B cell (primary cell): ENCODE results near the gene PHTF2. TPM values are rescaled to one million over a fixed set of nuclear protein-coding genes. Genes with fewer than 3 reads are reported as not detected.

Experiments
- ATAC-seq: fragments of 200-7000 bp; cut with Tn5 transposase; one replicate; pipeline ENCODE4 v1.10.0; 2021; ENCODE audit warnings: low read depth, mild to moderate bottlenecking, moderate number of reproducible peaks, moderate library complexity
- CTCF ChIA-PET: fragments of 350-600 bp; sonication (Branson Sonifier 250); formaldehyde crosslinking; loops from one replicate; lab custom pipeline; 2021; ENCODE audit warnings: antibody characterized with exemption, inconsistent platforms; lab: Charles Lee
- POLR2A ChIA-PET: fragments of 350-600 bp; sonication (Branson Sonifier 250); formaldehyde crosslinking; loops from one replicate; lab custom pipeline; 2021; ENCODE audit warnings: antibody characterized with exemption; lab: Charles Lee
- DNase-seq: peaks from one replicate; pipeline ENCODE4 v3.0.0; 2013
- H2AFZ ChIP-seq: 2 replicates; pipeline ENCODE4 v1.6.1; 2012; ENCODE audit warnings: mild to moderate bottlenecking, low read depth, low read length; ENCODE audit not compliant: insufficient read depth, poor library complexity, severe bottlenecking
- H3K27ac ChIP-seq, 2 donors: 1 replicate in 1 of 2; 2 replicates in 1 of 2; pipeline ENCODE4 v1.5.1; 2012 to 2013; ENCODE audit warnings: low read length in 2 of 2, mild to moderate bottlenecking in 2 of 2, moderate library complexity in 1 of 2
- H3K27me3 ChIP-seq, 4 experiments: fragments of 200-600 bp in 1 of 4; sonication (generic) in 1 of 4; replicated peaks in 1 of 4; 1 replicate in 2 of 4; 2 replicates in 2 of 4; pipeline versions ENCODE4 v1.6.1 to v1.7.0; 2013 to 2016; ENCODE audit warnings: low read length in 3 of 4, mild to moderate bottlenecking in 2 of 4, mixed read lengths in 1 of 4, moderate library complexity in 1 of 4; ENCODE audit not compliant: insufficient read depth in 4 of 4, control insufficient read depth in 3 of 4; ENCODE audit errors: control extremely low read depth in 1 of 4
- H3K36me3 ChIP-seq, 2 experiments: replicated peaks in 1 of 2; 1 replicate in 1 of 2; 2 replicates in 1 of 2; pipeline versions ENCODE4 v1.6.1 to v1.7.1; 2013; ENCODE audit warnings: low read length in 1 of 2; ENCODE audit not compliant: insufficient read depth in 2 of 2, control insufficient read depth in 1 of 2; ENCODE audit errors: control extremely low read depth in 1 of 2, extremely low read depth in 1 of 2
- H3K4me1 ChIP-seq, 2 donors: fragments of 200-600 bp in 1 of 2; sonication (generic) in 1 of 2; 1 replicate in 1 of 2; 2 replicates in 1 of 2; pipeline versions ENCODE4 v1.5.1 to v1.6.1; 2013 to 2017; ENCODE audit warnings: low read length in 2 of 2; ENCODE audit not compliant: control insufficient read depth in 2 of 2, insufficient read depth in 2 of 2
- H3K4me2 ChIP-seq: replicated peaks from 2 replicates; pipeline ENCODE3; 2012; ENCODE audit warnings: mild to moderate bottlenecking, low read depth, low read length; ENCODE audit not compliant: poor library complexity, severe bottlenecking
- H3K4me3 ChIP-seq, 5 experiments: fragments of 200-600 bp in 1 of 5; sonication (generic) in 1 of 5; 1 replicate in 3 of 5; 2 replicates in 2 of 5; pipeline versions ENCODE4 v1.5.1 to v1.7.0; 2011 to 2016; ENCODE audit warnings: low read length in 4 of 5, mild to moderate bottlenecking in 4 of 5, low read depth in 2 of 5, control low read depth in 1 of 5, moderate library complexity in 1 of 5; ENCODE audit not compliant: insufficient read depth in 1 of 5; ENCODE audit errors: control extremely low read depth in 1 of 5, extremely low read depth in 1 of 5
- H3K79me2 ChIP-seq: fragments of 200-600 bp; sonication (generic); one replicate; pipeline ENCODE4 v1.6.0; 2016; ENCODE audit warnings: low read length; ENCODE audit not compliant: control insufficient read depth, insufficient read depth
- H3K9ac ChIP-seq: fragments of 200-600 bp; sonication (generic); 2 replicates; pipeline ENCODE4 v1.6.1; 2017; ENCODE audit warnings: mild to moderate bottlenecking, low read length, moderate library complexity
- H3K9me3 ChIP-seq, 3 donors: one replicate each; pipeline versions ENCODE4 v1.6.1 to v1.7.1; 2013; ENCODE audit warnings: low read length in 2 of 3; ENCODE audit not compliant: control insufficient read depth in 2 of 3, insufficient read depth in 1 of 3; ENCODE audit errors: control extremely low read depth in 1 of 3
- H4K20me1 ChIP-seq: 2 replicates; pipeline ENCODE4 v1.6.0; 2012; ENCODE audit warnings: mild to moderate bottlenecking, low read length; ENCODE audit not compliant: insufficient read depth, control insufficient read depth, poor library complexity, severe bottlenecking
- H3K27ac Mint-ChIP-seq: one replicate; pipeline ENCODE4 v1.8.0; 2021; ENCODE audit warnings: mixed read lengths
- H3K27me3 Mint-ChIP-seq: one replicate; pipeline ENCODE4 v1.8.0; 2021; ENCODE audit warnings: mixed read lengths
- H3K4me1 Mint-ChIP-seq: one replicate; pipeline ENCODE4 v1.8.0; 2021; ENCODE audit warnings: mixed read lengths
- H3K4me3 Mint-ChIP-seq: one replicate; pipeline ENCODE4 v1.8.0; 2021; ENCODE audit warnings: mixed read lengths
- H3K9me3 Mint-ChIP-seq: one replicate; pipeline ENCODE4 v1.8.0; 2022; ENCODE audit warnings: mixed read lengths; ENCODE audit not compliant: insufficient read depth
- CTCF ChIP-seq: fragments of 200-600 bp; IDR thresholded peaks from one replicate; pipeline ENCODE4 v1.8.0; 2022; ENCODE audit warnings: antibody characterized with exemption, mild to moderate bottlenecking
- EZH2 ChIP-seq: IDR thresholded peaks from 2 replicates; pipeline ENCODE4 v1.6.1; 2012; ENCODE audit warnings: borderline replicate concordance, low read depth, mild to moderate bottlenecking, moderate library complexity, low read length; ENCODE audit not compliant: insufficient read depth, poor library complexity, severe bottlenecking
- WGBS: methylation state at CpG from one replicate; pipeline ENCODE4 v1.1.5; 2013; ENCODE audit warnings: missing lambda C conversion rate; ENCODE audit not compliant: insufficient coverage; 5-methylcytosine and 5-hydroxymethylcytosine counted together
- intact Hi-C: fragments of 100-400 bp; cut with micrococcal nuclease; formaldehyde crosslinking; loops from one replicate; pipeline ENCODE4 v1.10.0; 2022
- polyA plus RNA-seq: library from polyadenylated mRNA; depleted of rRNA; stranded (reverse); fragments of >200 nt; gene quantifications from 2 replicates; pipeline ENCODE4 v1.2.3, GENCODE V29; 2012
- total RNA-seq, 2 donors: library from RNA; stranded (reverse); fragments of 120-200 nt in 1 of 2; gene quantifications; 1 replicate in 1 of 2; 2 replicates in 1 of 2; pipeline versions ENCODE4 v1.2.3 to v1.2.4, GENCODE V29; 2013 to 2022

The PHTF2 gene
- total and polyA plus RNA-seq, 2 donors (not counting 1 experiment from before 2014, with no cell fraction given): 35.3 to 44.8 TPM

- peaks cover 81% of the 10 kb centered on the region for H3K4me1 Mint-ChIP-seq
- Histone ChIP-seq H3K4me3 (peak overlapping the region in 4 of 5 experiments; percentile 79 to 97 (median 92)), H3K4me2 (peak overlapping the region; percentile 88), H3K36me3 (no peaks in the 10 kb centered on the region), H3K9ac (peak overlapping the region; percentile 88), H3K79me2 (peaks cover 93% of the 10 kb centered on the region), H3K27me3 (no peaks in the 10 kb centered on the region), H3K4me1 (peaks cover 51 to 66% of the 10 kb centered on the region in 2 donors), H3K9me3 (no peaks in the 10 kb centered on the region), H4K20me1 (peaks cover 9% of the 10 kb centered on the region), H2AFZ (peak overlapping the region; percentile 41), H3K27ac (peak overlapping the region in 1 of 2 donors; percentile 87)
- ChIA-PET POLR2A (interaction anchor here (3.0 kb wide), 1 partner anchor 24 kb away, joined by 20 read pairs; no protein-coding TSS in a partner anchor), CTCF (no interaction called here)
- intact Hi-C loops: loop anchor here (5.0 kb wide), 1 partner anchor 37 kb away; no protein-coding TSS in a partner anchor
- TF ChIP-seq EZH2 (no peak), CTCF (no peak)
- H3K9me3 Mint-ChIP-seq: no peaks in the 10 kb centered on the region
- ATAC-seq (no peak), DNase-seq (no peak)
- WGBS: 0% methylated on average over 2 of the region's 4 CpGs
- H3K27me3 Mint-ChIP-seq: no peaks in the 10 kb centered on the region
- peak overlapping the region; percentile 91 for H3K4me3 Mint-ChIP-seq
- peak overlapping the region; percentile 92 for H3K27ac Mint-ChIP-seq
These were observed 1.6 kb downstream of the PHTF2 start for GRCh38 chr7:77800158-77800557.

- no peak for ATAC-seq
These were observed 2.2 kb downstream of the PHTF2 start for GRCh38 chr7:77800730-77801129.

More at GRCh38 chr7:77800730-77801129, 2.2 kb downstream of the PHTF2 start:
- H3K27me3 ChIP-seq: no peaks in the 10 kb centered on the region
- H3K9ac ChIP-seq: peak overlapping the region; percentile 88
- peak overlapping the region in 1 of 5 experiments; percentile 79 for H3K4me3 ChIP-seq
- H4K20me1 ChIP-seq: peaks cover 5% of the 10 kb centered on the region
- ChIA-PET CTCF (interaction anchor here (1.1 kb wide), 1 partner anchor 17 kb away, joined by 4 read pairs; no protein-coding TSS in a partner anchor), POLR2A (interaction anchor here (1.0 kb wide), 1 partner anchor 39 kb away, joined by 3 read pairs; no protein-coding TSS in a partner anchor)
- H3K27ac ChIP-seq: peak overlapping the region in 1 of 2 donors; percentile 87
- peaks cover 0 to 2% (median 0%) of the 10 kb centered on the region in 3 donors for H3K9me3 ChIP-seq
- H3K4me2 ChIP-seq: peak overlapping the region; percentile 88
- H3K79me2 ChIP-seq: peaks cover 94% of the 10 kb centered on the region
- TF ChIP-seq CTCF (no peak), EZH2 (no peak)
- peaks cover 51 to 67% of the 10 kb centered on the region in 2 donors for H3K4me1 ChIP-seq
- H3K27ac Mint-ChIP-seq: peak overlapping the region; percentile 68
- H3K9me3 Mint-ChIP-seq: no peaks in the 10 kb centered on the region
- DNase-seq: no peak
- H2AFZ ChIP-seq: no peak overlapping the region
- H3K36me3 ChIP-seq: no peaks in the 10 kb centered on the region
- H3K4me3 Mint-ChIP-seq: peak overlapping the region; percentile 91
- WGBS: no CpG with 5 or more reads among the region's 2 CpGs
- H3K4me1 Mint-ChIP-seq: peaks cover 84% of the 10 kb centered on the region
- H3K27me3 Mint-ChIP-seq: no peaks in the 10 kb centered on the region
- intact Hi-C loops: loop anchor here (5.0 kb wide), 1 partner anchor 37 kb away; no protein-coding TSS in a partner anchor
